Glutamatergic neuron (in vitro differentiated cells): Measurements from ENCODE around the gene CD4. TPM values are rescaled to one million over a fixed set of nuclear protein-coding genes. Genes with fewer than 3 reads are reported as not detected.

Source experiments
- DNase-seq: peaks from one replicate; pipeline ENCODE4 v3.0.0; 2022
- H3K27ac Mint-ChIP-seq: one replicate; pipeline ENCODE4 v1.8.0; 2020; ENCODE audit warnings: mild to moderate bottlenecking, mixed read lengths, inconsistent platforms; ENCODE audit not compliant: unreplicated experiment
- H3K27me3 Mint-ChIP-seq: one replicate; pipeline ENCODE4 v1.8.0; 2020; ENCODE audit warnings: mild to moderate bottlenecking, moderate library complexity, mixed read lengths, inconsistent platforms; ENCODE audit not compliant: unreplicated experiment
- H3K36me3 Mint-ChIP-seq: one replicate; pipeline ENCODE4 v1.8.0; 2020; ENCODE audit warnings: mild to moderate bottlenecking, mixed read lengths, inconsistent platforms; ENCODE audit not compliant: unreplicated experiment
- H3K4me1 Mint-ChIP-seq: one replicate; pipeline ENCODE4 v1.8.0; 2020; ENCODE audit warnings: mild to moderate bottlenecking, low read depth, mixed read lengths, inconsistent platforms; ENCODE audit not compliant: unreplicated experiment
- H3K4me3 Mint-ChIP-seq: one replicate; pipeline ENCODE4 v1.8.0; 2020; ENCODE audit warnings: mild to moderate bottlenecking, mixed read lengths, inconsistent platforms; ENCODE audit not compliant: unreplicated experiment
- H3K9me3 Mint-ChIP-seq: one replicate; pipeline ENCODE4 v1.8.0; 2020; ENCODE audit warnings: mild to moderate bottlenecking, moderate library complexity, mixed read lengths, inconsistent platforms; ENCODE audit not compliant: unreplicated experiment
- total RNA-seq: library from RNA; stranded (reverse); fragmentation: NEBNext Ultra II Directional; extraction: Animal tissue kit (Norgen Biotek cat#: 25700); gene quantifications from one replicate; pipeline ENCODE4 v1.2.1, GENCODE V29; 2021; ENCODE audit not compliant: unreplicated experiment
- TF ChIP-seq, protein P1 (sequence below): fragments of 200-600 bp; sonication (generic); IDR thresholded peaks from one replicate; pipeline ENCODE4 v1.5.0; 2021; ENCODE audit not compliant: partially characterized antibody, unreplicated experiment

CD4 gene
- total RNA-seq, 1 donor from 2014 or later, result 0.17 TPM

DNA sequence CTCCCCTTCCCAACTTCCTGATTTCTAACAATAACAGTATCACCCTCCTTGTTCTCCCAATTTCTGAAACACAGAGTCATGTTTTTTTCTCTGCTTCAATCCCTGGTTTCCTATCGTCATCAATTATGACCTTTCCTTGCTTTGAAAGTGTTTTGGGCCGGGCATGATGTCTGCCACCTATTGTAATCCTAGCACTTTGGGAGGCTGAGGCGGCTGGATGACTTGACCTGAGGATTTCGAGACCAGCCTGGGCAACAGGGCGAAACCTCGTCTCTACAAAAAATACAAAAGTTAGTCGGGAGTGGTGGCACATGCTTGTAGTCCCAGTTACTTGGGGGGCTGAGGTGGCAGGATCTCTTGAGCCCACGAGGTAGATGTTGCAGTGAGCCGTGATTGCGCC, 19.7 kb downstream of the CD4 start:
- Mint-ChIP-seq H3K27me3 (no peaks in the 10 kb centered on the region), H3K4me3 (no peak overlapping the region), H3K27ac (no peak overlapping the region), H3K9me3 (peaks cover 2% of the 10 kb centered on the region), H3K4me1 (no peaks in the 10 kb centered on the region), H3K36me3 (peaks cover 3% of the 10 kb centered on the region)
- DNase-seq, result no peak
- TF ChIP-seq, protein P1, sequence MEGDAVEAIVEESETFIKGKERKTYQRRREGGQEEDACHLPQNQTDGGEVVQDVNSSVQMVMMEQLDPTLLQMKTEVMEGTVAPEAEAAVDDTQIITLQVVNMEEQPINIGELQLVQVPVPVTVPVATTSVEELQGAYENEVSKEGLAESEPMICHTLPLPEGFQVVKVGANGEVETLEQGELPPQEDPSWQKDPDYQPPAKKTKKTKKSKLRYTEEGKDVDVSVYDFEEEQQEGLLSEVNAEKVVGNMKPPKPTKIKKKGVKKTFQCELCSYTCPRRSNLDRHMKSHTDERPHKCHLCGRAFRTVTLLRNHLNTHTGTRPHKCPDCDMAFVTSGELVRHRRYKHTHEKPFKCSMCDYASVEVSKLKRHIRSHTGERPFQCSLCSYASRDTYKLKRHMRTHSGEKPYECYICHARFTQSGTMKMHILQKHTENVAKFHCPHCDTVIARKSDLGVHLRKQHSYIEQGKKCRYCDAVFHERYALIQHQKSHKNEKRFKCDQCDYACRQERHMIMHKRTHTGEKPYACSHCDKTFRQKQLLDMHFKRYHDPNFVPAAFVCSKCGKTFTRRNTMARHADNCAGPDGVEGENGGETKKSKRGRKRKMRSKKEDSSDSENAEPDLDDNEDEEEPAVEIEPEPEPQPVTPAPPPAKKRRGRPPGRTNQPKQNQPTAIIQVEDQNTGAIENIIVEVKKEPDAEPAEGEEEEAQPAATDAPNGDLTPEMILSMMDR, result no peak

DNA sequence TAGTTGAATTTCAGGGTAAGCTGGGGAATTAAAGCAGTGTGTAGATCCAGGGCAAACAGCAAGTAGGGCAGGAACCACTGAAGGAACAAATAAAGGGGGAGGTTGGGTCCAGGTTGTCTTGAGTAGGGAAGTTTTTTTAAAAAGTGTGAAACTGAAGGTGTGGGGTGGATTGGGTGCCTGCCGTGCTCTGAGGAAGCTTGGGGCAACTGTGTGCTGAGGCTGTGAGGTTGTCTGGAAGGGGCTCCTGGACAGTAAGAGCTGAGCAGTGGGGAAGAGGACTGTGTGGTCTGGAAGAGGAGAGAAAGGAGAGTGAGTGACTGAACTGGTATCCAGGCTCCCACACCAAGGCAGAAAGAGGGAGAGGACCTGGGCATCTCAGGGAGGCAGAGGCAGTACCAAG, 21.4 kb downstream of the CD4 start:
- DNase-seq, result no peak
- no peak overlapping the region for H3K27ac Mint-ChIP-seq
- no peaks in the 10 kb centered on the region for H3K4me1 Mint-ChIP-seq
- H3K36me3 Mint-ChIP-seq, result no peaks in the 10 kb centered on the region
- no peaks in the 10 kb centered on the region for H3K27me3 Mint-ChIP-seq
- no peak overlapping the region for H3K4me3 Mint-ChIP-seq
- TF ChIP-seq, protein P1, result no peak
- no peaks in the 10 kb centered on the region for H3K9me3 Mint-ChIP-seq

DNA sequence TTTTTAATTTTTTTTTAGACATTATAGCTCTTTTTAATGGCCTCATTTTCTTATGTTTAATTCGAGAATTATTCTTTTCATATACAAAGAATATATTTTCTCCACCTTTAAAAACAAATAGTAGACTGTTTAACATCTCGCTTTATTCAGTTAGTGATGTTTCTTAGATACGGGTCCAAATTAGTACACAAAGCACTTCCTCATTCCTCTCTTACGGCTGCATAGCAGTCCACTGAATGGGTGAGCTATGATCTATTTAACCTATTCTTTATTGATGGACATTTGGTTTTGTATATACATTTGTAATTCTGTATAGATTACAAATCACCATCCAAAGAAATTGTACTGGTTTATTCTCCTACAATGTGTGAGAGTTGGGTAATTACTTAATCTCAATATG, 24.0 kb downstream of the CD4 start:
- DNase-seq, result no peak
- Mint-ChIP-seq H3K27ac (no peak overlapping the region), H3K36me3 (no peaks in the 10 kb centered on the region), H3K9me3 (peaks cover 8% of the 10 kb centered on the region), H3K4me1 (peaks cover 4% of the 10 kb centered on the region), H3K4me3 (no peak overlapping the region), H3K27me3 (peaks cover 6% of the 10 kb centered on the region)
- TF ChIP-seq, protein P1, result no peak

DNA sequence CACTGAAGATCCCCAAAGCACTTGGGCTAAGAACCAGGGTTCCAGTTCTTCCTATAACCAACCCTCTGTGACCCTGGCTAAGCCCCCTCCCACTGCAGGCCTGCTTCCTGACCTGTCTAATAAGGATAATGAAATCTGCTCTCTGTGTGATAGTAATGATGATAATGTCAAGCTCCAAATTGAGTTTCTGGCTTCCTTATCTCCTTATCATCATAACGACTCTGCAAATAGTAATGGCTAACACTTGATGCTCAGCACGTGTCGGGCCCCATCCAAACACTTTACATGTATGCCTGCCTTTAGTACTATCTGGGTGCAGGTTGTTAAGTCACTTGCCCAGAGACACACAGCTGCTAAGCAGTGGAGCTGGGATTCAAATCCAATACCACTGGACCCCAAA, 27.3 kb downstream of the CD4 start:
- H3K27ac Mint-ChIP-seq, result no peak overlapping the region
- H3K4me3 Mint-ChIP-seq, result no peak overlapping the region
- H3K36me3 Mint-ChIP-seq, result no peaks in the 10 kb centered on the region
- H3K9me3 Mint-ChIP-seq, result peaks cover 18% of the 10 kb centered on the region
- peaks cover 15% of the 10 kb centered on the region for H3K27me3 Mint-ChIP-seq
- H3K4me1 Mint-ChIP-seq, result peaks cover 25% of the 10 kb centered on the region
- no peak for DNase-seq
- TF ChIP-seq, protein P1, result no peak

DNA sequence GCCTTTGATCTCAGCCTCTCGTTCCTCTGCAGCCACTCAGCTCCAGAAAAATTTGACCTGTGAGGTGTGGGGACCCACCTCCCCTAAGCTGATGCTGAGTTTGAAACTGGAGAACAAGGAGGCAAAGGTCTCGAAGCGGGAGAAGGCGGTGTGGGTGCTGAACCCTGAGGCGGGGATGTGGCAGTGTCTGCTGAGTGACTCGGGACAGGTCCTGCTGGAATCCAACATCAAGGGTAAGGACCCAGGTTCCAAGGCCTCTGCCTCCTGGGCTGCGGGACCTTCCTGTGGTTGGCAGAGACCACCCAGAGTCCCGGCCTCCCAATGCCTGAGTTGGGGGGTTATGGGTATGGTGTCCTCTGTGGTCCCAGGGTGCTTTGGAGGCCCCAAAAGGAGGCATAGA, 27.8 kb downstream of the CD4 start:
- Mint-ChIP-seq H3K27me3 (peaks cover 15% of the 10 kb centered on the region), H3K9me3 (peaks cover 18% of the 10 kb centered on the region), H3K27ac (no peak overlapping the region), H3K36me3 (no peaks in the 10 kb centered on the region), H3K4me1 (peaks cover 25% of the 10 kb centered on the region), H3K4me3 (no peak overlapping the region)
- DNase-seq, result no peak
- TF ChIP-seq, protein P1, result no peak
